GM12864 (cell line): ENCODE measurements around the gene INA.
A peak's percentile ranks its signal among the peaks of the same experiment; 100 is the strongest.
"Not testable (repeated sequence)": the region's sequence is repeated elsewhere in the genome, so short reads cannot be mapped to it uniquely, and the experiment has no call there.

ENCODE experiments used
- DNase-seq: peaks from one replicate; pipeline ENCODE4 v3.0.0-alpha.2; 2011; ENCODE audit warnings: low read depth
- H3K4me3 ChIP-seq: 2 replicates; pipeline ENCODE4 v1.5.1; 2011; ENCODE audit warnings: mild to moderate bottlenecking, low read depth, low read length, control low read depth
- TF ChIP-seq, protein P1 (sequence below): IDR thresholded peaks from 2 replicates; pipeline ENCODE4 v1.5.1; 2011; ENCODE audit warnings: low read depth, mild to moderate bottlenecking, moderate library complexity, low read length, control low read depth, inconsistent platforms; ENCODE audit errors: missing control alignments

INA gene

DNA sequence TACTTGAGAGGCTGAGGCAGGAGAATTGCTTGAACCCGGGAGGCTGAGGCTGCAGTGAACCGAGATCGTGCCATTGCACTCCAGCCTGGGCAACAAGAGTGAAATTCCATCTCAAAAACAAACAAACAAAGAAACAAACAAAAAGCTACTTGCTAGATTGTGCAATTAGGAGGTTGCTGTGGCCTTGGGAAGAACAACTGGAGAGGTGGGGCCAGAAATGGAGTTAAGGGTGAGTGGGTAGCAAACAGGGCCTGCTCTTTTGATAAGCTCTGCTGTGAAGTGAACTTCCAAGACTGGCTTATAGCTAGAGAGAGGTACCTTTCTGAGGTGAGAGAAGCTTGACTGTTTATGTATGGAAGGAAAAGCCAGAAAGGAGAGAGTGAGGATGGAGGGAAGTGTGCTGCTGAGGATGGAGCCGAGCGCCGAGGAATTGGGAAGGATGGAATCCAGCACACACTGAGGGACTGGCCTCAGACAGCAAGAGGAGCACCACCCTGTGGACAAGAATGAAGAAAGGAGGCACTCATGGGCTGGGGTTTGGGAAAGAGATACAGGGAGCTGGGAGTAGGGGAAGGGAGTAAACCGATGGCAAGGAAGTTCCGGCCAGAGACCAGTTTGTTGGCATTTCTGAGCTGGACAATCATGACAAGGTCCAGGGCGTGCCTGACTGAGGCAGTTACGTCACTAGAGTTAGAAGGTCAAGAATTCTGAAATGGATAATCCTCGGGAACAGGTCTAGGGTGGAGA lies 38.3 kb upstream of the INA start:
- no peak for DNase-seq
- TF ChIP-seq, protein P1, sequence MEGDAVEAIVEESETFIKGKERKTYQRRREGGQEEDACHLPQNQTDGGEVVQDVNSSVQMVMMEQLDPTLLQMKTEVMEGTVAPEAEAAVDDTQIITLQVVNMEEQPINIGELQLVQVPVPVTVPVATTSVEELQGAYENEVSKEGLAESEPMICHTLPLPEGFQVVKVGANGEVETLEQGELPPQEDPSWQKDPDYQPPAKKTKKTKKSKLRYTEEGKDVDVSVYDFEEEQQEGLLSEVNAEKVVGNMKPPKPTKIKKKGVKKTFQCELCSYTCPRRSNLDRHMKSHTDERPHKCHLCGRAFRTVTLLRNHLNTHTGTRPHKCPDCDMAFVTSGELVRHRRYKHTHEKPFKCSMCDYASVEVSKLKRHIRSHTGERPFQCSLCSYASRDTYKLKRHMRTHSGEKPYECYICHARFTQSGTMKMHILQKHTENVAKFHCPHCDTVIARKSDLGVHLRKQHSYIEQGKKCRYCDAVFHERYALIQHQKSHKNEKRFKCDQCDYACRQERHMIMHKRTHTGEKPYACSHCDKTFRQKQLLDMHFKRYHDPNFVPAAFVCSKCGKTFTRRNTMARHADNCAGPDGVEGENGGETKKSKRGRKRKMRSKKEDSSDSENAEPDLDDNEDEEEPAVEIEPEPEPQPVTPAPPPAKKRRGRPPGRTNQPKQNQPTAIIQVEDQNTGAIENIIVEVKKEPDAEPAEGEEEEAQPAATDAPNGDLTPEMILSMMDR = no peak
- H3K4me3 ChIP-seq = no peak overlapping the region

GRCh38 chr10:103241262-103242011 lies 35.5 kb upstream of the INA start:
- H3K4me3 ChIP-seq = no peak overlapping the region
- DNase-seq = no peak
- TF ChIP-seq, protein P1 = no peak

- H3K4me3 ChIP-seq = no peak overlapping the region
- DNase-seq = peak; percentile 40
- TF ChIP-seq, protein P1 = peak; percentile 95
Observed at GRCh38 chr10:103244666-103245271, 32.2 kb upstream of the INA start.

- not testable (repeated sequence) for H3K4me3 ChIP-seq, DNase-seq
Observed at GRCh38 chr10:103245587-103245986, 31.4 kb upstream of the INA start, which contains the start of gene RPEL1. Gene RPEL1 (plus strand): TSS chr10:103245887. CDS start chr10:103245997, 110 bp downstream.

DNA sequence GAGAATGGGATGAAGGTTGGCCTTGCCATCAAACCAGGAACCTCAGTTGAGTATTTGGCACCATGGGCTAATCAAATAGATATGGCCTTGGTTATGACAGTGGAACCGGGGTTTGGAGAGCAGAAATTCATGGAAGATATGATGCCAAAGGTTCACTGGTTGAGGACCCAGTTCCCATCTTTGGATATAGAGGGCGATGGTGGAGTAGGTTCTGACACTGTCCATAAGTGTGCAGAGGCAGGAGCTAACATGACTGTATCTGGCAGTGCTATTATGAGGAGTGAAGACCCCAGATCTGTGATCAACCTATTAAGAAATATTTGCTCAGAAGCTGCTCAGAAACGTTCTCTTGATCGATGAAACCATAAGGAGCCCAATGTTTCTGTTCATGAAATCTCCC lies 30.6 kb upstream of the INA start:
- no peak for DNase-seq
- TF ChIP-seq, protein P1 = no peak
- H3K4me3 ChIP-seq = no peak overlapping the region

GRCh38 chr10:103254113-103254512 lies 22.8 kb upstream of the INA start:
- DNase-seq = no peak

More at GRCh38 chr10:103254113-103254512, 22.8 kb upstream of the INA start:
- TF ChIP-seq, protein P1 = no peak
- H3K4me3 ChIP-seq = no peak overlapping the region
